Heart left ventricle (tissue), 13 donors: ENCODE results near the gene ELOA.

Experiments
- POLR2A ChIP-seq, 2 donors: fragments of 450-650 bp; IDR thresholded peaks; one replicate each; pipeline ENCODE4 v1.6.1; 2017; ENCODE audit warnings: antibody characterized with exemption in 2 of 2, mild to moderate bottlenecking in 2 of 2, moderate library complexity in 2 of 2
- TF ChIP-seq, protein P1 (sequence below), 12 donors: fragments of 200-600 bp; sonication (generic) in 4 of 12; IDR thresholded peaks; one replicate each; pipeline versions ENCODE4 v1.5.0 to v1.8.0; 2018 to 2022; ENCODE audit warnings: antibody characterized with exemption in 12 of 12, mild to moderate bottlenecking in 5 of 12
- donor health status: ischemic (EF 13 %, LVEDD 7.1; RV severe dilation, severe dysfunction).
- donor health status: DM: no; HTN: yes; CAD: no.
- donor health status: DM: no; HTN: no; CAD: no.
- donor health status: ischemic (EF 25% LVEDD 6.9; RV normal size, moderate dysfunction).
- donor health status: ischemic (EF 25% LVEDD 5.7; RV mildly dilated, moderate dysfunction).
- donor health status: ischemic (EF 35%, LVEDD 5.7; RV mildly dilated, moderate dysfunction).
- donor health status: nonischemic (EF 11% LVEDD 7.7; RV severe dilation, severe dysfunction).
- donor health status: DM: yes; HTN: yes; CAD: no.
- donor health status: PGD.
- donor health status: ischemic (EF 29% LVEDD 5.4; RV normal size, mild dysfunction).
- donor health status: nonischemic (EF 23%, LVEDD 6.1; RV moderate dilation, normal function).

DNA sequence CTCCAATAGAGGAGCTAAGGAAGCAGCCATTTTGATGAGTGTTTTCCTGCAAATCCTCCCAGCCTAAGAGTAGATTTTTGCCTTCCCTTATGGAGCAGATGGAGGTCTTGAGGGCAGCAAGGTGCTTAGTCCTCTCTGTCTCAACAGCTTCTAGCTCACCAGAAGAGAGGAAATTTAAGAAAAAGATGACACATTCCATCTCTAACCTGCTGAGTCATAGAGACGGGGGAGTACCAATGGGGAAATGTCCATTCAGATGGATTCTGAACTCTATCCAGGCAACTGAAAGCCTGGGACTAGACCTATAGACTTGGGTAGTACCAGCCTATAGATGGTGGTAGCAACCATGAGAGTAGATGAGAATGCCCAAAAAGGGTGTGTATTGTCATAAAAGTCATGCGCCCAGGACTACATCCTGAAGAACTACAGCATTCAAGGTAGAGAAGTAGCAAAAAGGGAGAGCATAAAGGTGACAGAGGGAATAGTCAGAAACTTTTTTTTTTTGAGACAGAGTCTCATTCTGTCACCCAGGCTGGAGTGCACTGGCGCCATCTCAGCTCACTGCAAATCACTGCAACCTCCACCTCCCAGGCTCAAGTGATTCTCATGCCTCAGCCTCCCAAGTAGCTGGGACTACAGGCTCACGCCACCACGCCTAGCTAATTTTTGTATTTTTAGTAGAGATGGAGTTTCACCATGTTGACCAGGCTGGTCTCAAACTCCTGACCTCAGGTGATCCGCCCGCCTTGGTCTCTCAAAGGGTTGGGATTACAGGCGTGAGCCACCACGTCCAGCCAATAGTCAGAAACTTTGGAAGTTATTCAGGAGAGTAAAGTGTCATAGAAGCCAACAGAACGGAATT is 10.7 kb upstream of the ELOA start:
- TF ChIP-seq, protein P1, sequence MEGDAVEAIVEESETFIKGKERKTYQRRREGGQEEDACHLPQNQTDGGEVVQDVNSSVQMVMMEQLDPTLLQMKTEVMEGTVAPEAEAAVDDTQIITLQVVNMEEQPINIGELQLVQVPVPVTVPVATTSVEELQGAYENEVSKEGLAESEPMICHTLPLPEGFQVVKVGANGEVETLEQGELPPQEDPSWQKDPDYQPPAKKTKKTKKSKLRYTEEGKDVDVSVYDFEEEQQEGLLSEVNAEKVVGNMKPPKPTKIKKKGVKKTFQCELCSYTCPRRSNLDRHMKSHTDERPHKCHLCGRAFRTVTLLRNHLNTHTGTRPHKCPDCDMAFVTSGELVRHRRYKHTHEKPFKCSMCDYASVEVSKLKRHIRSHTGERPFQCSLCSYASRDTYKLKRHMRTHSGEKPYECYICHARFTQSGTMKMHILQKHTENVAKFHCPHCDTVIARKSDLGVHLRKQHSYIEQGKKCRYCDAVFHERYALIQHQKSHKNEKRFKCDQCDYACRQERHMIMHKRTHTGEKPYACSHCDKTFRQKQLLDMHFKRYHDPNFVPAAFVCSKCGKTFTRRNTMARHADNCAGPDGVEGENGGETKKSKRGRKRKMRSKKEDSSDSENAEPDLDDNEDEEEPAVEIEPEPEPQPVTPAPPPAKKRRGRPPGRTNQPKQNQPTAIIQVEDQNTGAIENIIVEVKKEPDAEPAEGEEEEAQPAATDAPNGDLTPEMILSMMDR (IDR thresholded peaks at IDR 0.05) = no peak
- TF ChIP-seq POLR2A (IDR thresholded peaks at IDR 0.05) = no peak
